Suprapubic skin (tissue), 4 donors: ENCODE data around the gene CDC42BPG. TPM values are rescaled to one million over a fixed set of nuclear protein-coding genes. Genes with fewer than 3 reads are reported as not detected.

Experiments
- DNase-seq, 2 donors: peaks; one replicate each; pipeline ENCODE4 v3.0.0-alpha.2; 2019; ENCODE audit warnings: low spot score in 2 of 2
- H3K27ac ChIP-seq: fragments of 200-600 bp; sonication (generic); one replicate; pipeline ENCODE4 v1.5.1; 2019
- H3K27me3 ChIP-seq: fragments of 200-600 bp; sonication (generic); one replicate; pipeline ENCODE4 v1.5.1; 2019
- H3K36me3 ChIP-seq: fragments of 200-600 bp; sonication (generic); one replicate; pipeline ENCODE4 v1.5.1; 2019
- H3K4me1 ChIP-seq: fragments of 200-600 bp; sonication (generic); one replicate; pipeline ENCODE4 v1.5.1; 2019
- H3K4me3 ChIP-seq: fragments of 200-600 bp; sonication (generic); one replicate; pipeline ENCODE4 v1.5.1; 2019; ENCODE audit warnings: mild to moderate bottlenecking
- H3K9me3 ChIP-seq: fragments of 200-600 bp; sonication (generic); one replicate; pipeline ENCODE4 v1.5.1; 2019
- EP300 ChIP-seq: sonication (generic); formaldehyde crosslinking; IDR thresholded peaks from one replicate; pipeline ENCODE4 v1.6.1; 2017; ENCODE audit warnings: antibody characterized with exemption
- POLR2A ChIP-seq, 2 donors: fragments of 450-650 bp; IDR thresholded peaks; one replicate each; pipeline ENCODE4 v1.6.1; 2017; ENCODE audit warnings: antibody characterized with exemption in 2 of 2, mild to moderate bottlenecking in 2 of 2, moderate library complexity in 2 of 2
- POLR2AphosphoS5 ChIP-seq, 3 donors: sonication (generic); formaldehyde crosslinking; IDR thresholded peaks; one replicate each; pipeline ENCODE4 v1.6.1; 2017; ENCODE audit warnings: antibody characterized with exemption in 3 of 3
- WGBS: methylation state at CpG from one replicate; pipeline ENCODE4 v1.1.5; 2018; 5-methylcytosine and 5-hydroxymethylcytosine counted together
- total RNA-seq, 4 donors: library from RNA; depleted of rRNA; stranded (reverse); fragments of >200 nt; gene quantifications; one replicate each; pipeline ENCODE4 v1.1.0, GENCODE V29; 2016
- TF ChIP-seq, protein P1 (sequence below), 2 donors: fragments of 200-600 bp in 1 of 2; fragments of 450-650 bp in 1 of 2; sonication (generic) in 1 of 2; IDR thresholded peaks; one replicate each; pipeline ENCODE4 v1.5.1; 2016 to 2019; ENCODE audit warnings: antibody characterized with exemption in 2 of 2, mild to moderate bottlenecking in 1 of 2, moderate library complexity in 1 of 2

Gene CDC42BPG
- total RNA-seq, 4 donors from 2014 or later = 42.2 to 64.9 (median 61.1) TPM

DNA sequence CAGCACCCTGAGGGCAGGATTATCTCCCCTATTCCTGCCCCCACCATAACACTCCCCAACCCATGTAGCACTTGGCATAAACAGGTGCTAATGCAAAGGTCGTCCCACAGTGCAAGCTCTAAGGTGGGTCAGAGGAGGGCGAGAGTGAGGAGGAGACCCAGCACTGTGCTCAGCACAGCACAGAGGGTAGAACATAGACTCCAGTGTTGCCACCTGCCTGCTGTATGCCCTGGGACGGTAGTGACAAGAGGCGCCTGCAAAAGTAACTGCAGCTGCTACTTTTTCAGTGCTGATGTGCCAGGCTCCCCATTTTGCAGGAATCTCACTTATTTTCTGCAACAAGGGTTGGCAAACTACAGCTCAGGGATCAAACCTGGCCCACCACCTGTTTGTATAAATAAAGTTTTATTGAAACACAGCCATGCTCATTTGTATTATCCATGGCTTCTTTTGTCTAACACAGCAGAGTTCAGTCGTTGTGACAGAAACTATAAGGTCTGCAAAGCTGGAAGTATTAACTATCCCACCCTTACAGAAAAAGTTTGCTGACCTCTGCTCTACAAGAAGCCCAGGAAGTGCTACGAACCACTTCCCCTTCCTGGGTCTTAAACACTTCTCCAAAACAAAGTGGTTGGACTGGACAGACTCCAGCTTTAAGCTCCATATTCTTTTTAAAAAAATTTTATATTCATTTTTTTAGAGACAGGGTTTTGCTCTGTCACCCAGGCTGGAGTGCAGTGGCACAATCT lies 16.9 kb upstream of the CDC42BPG start:
- no peaks in the 10 kb centered on the region for H3K27me3 ChIP-seq
- no peaks in the 10 kb centered on the region for H3K9me3 ChIP-seq
- H3K36me3 ChIP-seq = peaks cover 18% of the 10 kb centered on the region
- no peak overlapping the region for H3K27ac ChIP-seq
- TF ChIP-seq, protein P1, sequence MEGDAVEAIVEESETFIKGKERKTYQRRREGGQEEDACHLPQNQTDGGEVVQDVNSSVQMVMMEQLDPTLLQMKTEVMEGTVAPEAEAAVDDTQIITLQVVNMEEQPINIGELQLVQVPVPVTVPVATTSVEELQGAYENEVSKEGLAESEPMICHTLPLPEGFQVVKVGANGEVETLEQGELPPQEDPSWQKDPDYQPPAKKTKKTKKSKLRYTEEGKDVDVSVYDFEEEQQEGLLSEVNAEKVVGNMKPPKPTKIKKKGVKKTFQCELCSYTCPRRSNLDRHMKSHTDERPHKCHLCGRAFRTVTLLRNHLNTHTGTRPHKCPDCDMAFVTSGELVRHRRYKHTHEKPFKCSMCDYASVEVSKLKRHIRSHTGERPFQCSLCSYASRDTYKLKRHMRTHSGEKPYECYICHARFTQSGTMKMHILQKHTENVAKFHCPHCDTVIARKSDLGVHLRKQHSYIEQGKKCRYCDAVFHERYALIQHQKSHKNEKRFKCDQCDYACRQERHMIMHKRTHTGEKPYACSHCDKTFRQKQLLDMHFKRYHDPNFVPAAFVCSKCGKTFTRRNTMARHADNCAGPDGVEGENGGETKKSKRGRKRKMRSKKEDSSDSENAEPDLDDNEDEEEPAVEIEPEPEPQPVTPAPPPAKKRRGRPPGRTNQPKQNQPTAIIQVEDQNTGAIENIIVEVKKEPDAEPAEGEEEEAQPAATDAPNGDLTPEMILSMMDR (IDR thresholded peaks at IDR 0.05) = no peak
- no peak for TF ChIP-seq EP300
- 91% methylated on average over 6 of the region's 6 CpGs for WGBS
- H3K4me1 ChIP-seq = peaks cover 72% of the 10 kb centered on the region
- H3K4me3 ChIP-seq = no peak overlapping the region
- no peak for DNase-seq

DNA sequence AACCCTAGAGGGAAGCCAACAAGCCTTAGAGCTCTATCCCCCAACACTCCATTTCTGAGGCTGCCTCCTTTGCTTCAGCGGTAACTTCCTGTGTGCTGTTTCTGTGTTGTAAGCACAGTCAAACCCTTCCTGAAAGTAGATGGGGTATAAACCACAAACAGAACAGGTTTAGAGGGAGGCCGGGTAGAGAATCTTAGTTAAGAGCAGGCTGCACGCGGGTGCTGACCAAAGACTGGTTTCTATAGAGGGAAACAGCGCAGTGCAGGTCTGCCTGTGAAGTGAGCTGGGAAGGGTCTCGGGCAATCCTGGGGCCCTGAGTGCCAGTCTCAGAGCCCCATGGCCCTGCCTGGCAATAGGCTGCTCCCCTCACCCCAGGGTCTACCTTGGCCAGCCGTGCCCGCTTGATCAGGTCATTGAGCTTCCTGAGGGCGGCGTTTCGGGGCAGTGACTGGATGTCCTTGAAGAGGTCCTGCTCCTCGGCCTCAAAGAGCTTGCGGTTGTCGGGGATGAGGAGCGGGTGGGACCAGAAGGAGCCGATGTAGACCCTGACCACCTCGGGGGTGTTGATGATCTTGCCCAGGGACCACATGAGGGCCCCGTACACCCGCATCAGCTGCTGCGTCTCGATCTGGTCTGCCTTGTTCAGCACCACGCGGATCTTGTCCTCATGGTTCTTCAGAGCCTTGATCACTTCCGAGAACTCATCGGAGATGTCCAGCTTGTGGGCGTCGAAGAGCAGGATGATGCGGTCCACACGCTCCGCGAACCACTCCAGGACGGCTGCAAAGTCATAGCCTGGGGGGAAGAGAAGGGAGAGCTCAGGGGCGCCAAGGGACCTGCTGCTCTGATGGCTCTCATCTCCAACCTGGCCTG lies 15.3 kb upstream of the CDC42BPG start:
- Histone ChIP-seq H3K36me3 (peaks cover 18% of the 10 kb centered on the region), H3K9me3 (no peaks in the 10 kb centered on the region), H3K27me3 (no peaks in the 10 kb centered on the region), H3K4me3 (no peak overlapping the region), H3K27ac (no peak overlapping the region), H3K4me1 (peaks cover 79% of the 10 kb centered on the region)
- TF ChIP-seq, protein P1 (IDR thresholded peaks at IDR 0.05) = no peak
- no peak for TF ChIP-seq EP300
- peak in 1 of 2 donors; percentile 78 for DNase-seq
- WGBS = 94% methylated on average over 33 of the region's 33 CpGs

DNA sequence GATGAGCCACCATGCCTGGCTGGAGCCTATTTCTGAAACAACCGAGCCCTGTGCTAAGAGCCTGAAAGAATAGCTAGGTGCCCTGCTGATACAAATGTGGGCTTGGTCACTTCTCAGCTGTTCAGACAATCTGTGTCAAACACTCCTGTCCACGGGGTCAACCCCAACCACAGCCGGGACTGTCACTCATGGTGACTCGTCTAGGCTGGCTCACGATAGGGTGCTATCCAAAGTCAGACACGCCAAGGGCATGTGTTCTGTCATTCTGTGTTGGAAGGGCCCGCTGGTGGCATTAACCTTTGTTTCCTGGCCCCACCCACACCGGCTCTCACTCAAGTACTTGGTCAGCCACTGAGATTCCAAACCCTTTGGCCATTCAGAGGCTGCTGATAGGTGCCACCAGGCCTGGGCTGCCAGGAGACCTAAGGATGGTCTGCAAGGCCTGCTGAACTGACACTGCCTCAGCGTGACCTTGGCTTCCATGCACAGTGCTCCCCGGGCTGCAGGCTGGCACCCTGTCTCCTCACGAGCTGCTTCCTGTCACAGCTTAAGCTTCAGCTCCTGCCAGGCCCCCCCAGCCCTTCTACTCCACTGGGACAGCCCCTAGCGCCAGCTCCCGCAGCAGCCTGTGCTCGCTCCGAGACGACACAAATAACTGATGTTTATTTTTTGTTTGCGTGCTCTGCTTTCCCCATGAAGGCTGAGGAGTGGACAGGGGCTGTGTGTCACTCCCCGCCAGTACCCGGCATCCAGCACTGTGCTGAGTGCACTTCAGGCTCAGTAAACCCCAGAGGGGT lies 14.2 kb upstream of the CDC42BPG start:
- H3K27ac ChIP-seq = no peak overlapping the region
- peaks cover 28% of the 10 kb centered on the region for H3K36me3 ChIP-seq
- TF ChIP-seq POLR2AphosphoS5 (IDR thresholded peaks at IDR 0.05) (no peak), EP300 (no peak)
- DNase-seq = peak in 1 of 2 donors; percentile 63
- no peaks in the 10 kb centered on the region for H3K9me3 ChIP-seq
- no peak overlapping the region for H3K4me3 ChIP-seq
- H3K27me3 ChIP-seq = no peaks in the 10 kb centered on the region
- H3K4me1 ChIP-seq = peaks cover 79% of the 10 kb centered on the region
- WGBS = 76% methylated on average over 15 of the region's 19 CpGs

DNA sequence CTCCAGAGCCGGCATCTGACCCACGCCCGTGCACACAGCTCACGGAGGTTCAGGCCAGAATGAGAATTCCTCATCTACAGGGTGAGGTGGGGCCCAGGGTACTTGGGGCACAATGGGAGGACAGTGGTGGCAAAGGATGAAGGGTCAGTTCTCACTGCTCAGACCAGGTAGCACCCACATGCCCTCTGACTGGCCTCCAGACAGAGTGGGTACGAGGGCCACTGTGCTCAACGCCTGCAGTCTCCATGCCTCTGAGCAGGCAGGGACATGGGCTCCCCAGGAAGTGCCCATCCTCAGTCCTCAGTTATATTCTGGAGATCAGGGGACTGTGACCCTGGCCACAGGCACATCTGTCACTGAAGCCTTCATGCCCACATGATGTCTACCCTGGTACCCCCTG lies 13.0 kb upstream of the CDC42BPG start:
- WGBS = 94% methylated on average over 4 of the region's 6 CpGs
- H3K4me3 ChIP-seq = no peak overlapping the region
- TF ChIP-seq POLR2AphosphoS5 (IDR thresholded peaks at IDR 0.05) (no peak), POLR2A (IDR thresholded peaks at IDR 0.05) (no peak), EP300 (no peak)
- TF ChIP-seq, protein P1 (IDR thresholded peaks at IDR 0.05) = no peak
- no peaks in the 10 kb centered on the region for H3K9me3 ChIP-seq
- DNase-seq = no peak
- H3K27me3 ChIP-seq = no peaks in the 10 kb centered on the region
- H3K36me3 ChIP-seq = peaks cover 33% of the 10 kb centered on the region
- H3K4me1 ChIP-seq = peaks cover 76% of the 10 kb centered on the region
- H3K27ac ChIP-seq = peak overlapping the region; percentile 80

DNA sequence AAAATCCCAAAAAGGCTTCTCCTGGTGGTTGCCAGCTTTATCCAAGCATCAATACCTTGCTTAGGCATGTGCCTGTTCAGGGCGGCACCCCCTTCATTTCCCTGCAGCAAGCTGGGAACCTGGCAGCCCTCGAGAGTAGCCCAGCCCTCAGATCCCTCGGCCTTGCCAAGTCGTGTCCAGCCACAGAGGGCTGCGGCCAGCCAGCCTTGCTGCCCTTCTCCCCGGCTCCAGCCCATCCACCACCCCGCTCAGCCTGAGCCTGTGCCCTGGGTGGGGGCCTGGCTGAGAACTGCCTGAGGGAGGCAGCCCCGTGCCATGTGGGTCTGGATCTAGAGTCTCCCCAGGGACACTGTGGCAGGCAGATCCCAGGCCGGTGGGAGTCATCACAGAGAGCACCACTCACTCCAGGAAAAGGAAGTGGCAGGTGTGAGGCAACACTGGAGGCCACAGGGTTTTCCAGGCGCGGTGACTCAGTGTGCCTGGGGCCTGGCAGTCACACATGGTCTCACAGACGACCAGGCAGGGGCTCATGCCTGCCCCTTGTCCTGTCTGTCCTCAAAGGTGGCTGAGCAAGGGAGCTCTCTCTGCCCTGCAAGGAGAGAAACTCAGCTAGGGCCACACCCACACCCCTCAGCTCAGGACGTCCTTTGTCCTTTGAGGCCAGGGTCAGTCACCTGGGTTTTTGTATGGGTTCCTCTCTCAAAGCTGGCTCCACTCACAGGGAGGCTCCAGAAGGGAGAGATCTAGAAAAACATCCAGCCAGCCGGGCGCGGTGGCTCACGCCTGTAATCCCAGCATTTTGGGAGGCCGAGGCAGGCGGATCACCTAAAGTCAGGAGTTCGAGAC lies 12.2 kb upstream of the CDC42BPG start:
- H3K4me1 ChIP-seq = peaks cover 76% of the 10 kb centered on the region
- H3K27me3 ChIP-seq = no peaks in the 10 kb centered on the region
- H3K4me3 ChIP-seq = peak overlapping the region; percentile 12
- H3K27ac ChIP-seq = peak overlapping the region; percentile 80
- WGBS = 55% methylated on average over 19 of the region's 20 CpGs
- peaks cover 33% of the 10 kb centered on the region for H3K36me3 ChIP-seq
- H3K9me3 ChIP-seq = no peaks in the 10 kb centered on the region
- TF ChIP-seq POLR2A (IDR thresholded peaks at IDR 0.05) = no peak
- TF ChIP-seq POLR2AphosphoS5 (IDR thresholded peaks at IDR 0.05) = peak in 1 of 3 donors; percentile 76
- TF ChIP-seq EP300 = peak; percentile 15
- TF ChIP-seq, protein P1 (IDR thresholded peaks at IDR 0.05) = no peak
- peak in 1 of 2 donors; percentile 94 for DNase-seq
